Stimulated activated CD4-positive, alpha-beta T cell treated with anti-CD3 and anti-CD28 coated beads, TNF-alpha, amount 100 ng/mL, for 24 hours (primary cell): Measurements from ENCODE around the gene NAB2.
"Not testable (repeated sequence)": the region's sequence is repeated elsewhere in the genome, so short reads cannot be mapped to it uniquely, and the experiment has no call there.

Experiments used
- DNase-seq, 3 experiments: peaks; one replicate each; pipeline ENCODE4 v3.0.0-alpha.2; 2020; ENCODE audit warnings: low read depth in 3 of 3

NAB2 gene

DNA sequence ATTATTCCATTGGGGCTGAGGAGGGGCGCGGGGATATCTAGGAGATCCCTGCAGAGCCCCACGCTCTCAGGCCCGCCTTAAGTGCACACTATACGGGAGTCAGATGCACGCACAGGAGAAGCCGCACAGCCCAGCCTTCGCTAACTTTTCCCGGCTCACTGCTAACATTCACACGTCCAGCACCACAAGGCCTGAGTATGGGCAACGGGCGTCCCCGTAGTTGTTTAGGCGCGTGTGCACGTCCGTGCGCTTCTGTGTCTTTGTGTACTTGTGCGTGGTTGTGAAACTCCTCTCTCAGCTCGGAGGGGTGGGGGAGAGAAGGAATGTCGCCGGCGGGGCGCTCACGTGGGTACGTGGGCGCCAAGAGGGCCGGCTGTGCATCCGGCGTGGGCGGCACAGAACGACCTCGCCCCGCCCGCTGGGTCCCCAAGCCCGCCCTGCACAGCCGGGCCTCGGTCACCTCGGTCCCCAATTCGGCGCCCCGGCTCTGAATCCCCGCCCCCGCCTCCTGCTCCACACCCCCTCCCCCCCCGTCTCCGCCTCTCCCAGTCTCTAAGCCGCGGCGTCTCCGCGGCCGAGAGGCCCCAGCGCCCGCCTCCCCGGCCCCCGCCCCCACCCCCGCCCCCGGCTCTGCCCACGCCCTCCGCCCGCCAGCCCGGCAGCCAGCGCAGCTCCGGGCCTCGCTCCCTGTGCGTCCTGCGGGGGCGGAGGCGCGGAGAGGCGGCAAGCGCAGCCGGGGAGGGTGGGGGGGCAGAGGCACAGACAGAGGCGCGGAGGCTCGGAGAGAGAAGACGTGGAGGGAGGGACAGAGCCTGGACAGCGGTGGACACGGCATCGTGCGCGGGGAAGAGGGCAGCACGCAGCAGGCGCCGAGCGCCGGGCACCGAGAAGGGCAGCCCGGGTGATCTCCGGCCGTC lies at the start of gene NAB2:
Gene NAB2, plus strand, starts transcription at position 761 of the 917 bp plus-strand sequence. CDS start 158 bp downstream, outside the sequence.
- peak; percentile 66 to 92 (median 74) for DNase-seq

DNA sequence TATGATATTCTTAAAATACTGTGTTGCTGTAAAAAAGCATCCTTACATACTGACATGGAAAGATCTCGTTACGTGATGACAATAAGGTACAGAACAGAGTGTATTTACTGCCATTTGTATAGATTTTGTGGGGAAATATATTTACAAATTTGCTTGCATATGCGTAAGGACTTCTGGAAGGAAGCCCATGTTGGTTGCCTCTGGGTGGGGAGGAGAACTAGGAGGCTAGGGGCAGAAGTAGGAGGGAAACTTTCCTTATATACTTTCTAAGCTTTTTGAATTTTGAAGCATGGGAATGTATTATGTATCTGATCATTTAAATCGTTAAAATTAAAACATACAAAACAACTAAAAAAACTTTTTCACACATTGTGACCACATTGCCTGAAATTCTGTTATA lies 48.7 kb upstream of the NAB2 start:
- DNase-seq = no peak

DNA sequence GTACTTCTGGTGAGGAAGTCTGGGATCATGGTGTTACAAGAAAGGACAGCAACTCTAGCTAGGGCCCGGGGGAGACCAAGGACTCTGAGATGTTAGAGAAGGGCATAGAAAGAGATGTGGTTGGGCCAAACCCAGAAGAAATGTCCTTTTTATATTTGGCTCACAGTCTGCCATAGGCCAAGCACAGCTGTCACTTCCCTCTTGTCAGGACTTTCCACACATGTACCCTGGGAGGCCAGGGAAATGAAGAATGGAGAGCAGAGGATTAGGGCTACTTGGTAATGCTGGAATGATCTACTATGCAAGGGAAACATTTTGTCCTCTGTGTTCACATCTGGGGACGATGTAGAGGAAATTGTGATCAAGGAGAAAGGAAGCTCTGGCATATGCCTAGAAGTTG lies 48.2 kb upstream of the NAB2 start:
- DNase-seq = no peak

DNA sequence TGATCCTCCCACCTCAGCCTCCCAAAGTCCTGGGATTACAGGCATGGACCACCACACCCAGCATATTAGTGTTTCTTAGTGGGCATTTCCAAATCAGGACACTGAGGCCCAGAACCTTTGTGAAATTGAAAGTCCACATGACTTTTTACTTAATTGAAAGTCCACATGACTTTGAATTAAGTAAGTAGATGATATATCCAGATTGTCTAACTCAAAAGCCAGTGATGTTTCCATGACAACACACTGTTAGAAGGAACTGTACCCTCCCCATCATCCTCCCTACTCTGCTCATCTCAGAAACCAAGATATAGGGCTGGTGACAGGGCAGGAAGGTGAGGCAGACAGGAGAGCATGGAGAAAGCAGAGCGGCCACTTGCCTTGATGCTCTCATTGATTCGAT lies 46.2 kb upstream of the NAB2 start:
- DNase-seq = no peak

GRCh38 chr12:57044468-57044867 lies 44.4 kb upstream of the NAB2 start:
- DNase-seq = no peak

DNA sequence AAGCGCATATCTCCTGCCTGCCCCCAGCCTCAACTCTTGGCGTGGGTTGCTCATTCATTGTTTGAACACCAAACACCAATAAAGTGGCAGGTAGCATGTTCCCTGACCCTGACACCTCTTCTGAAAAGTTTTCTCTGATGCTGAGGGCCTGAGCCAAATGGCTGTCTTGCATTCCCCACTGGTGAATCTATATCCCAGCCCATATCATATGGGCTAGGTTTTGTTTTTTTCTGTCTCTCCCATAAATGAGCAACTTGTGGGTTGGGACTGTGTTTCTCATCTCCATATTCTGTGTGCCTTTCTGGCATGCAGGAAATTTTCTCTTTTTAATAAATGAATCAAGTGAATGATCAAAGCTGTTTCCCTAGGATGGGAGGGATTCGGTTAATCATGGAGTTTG lies 44.0 kb upstream of the NAB2 start:
- DNase-seq = no peak

- DNase-seq = no peak
Measured at GRCh38 chr12:57046086-57046791, 42.7 kb upstream of the NAB2 start.

DNA sequence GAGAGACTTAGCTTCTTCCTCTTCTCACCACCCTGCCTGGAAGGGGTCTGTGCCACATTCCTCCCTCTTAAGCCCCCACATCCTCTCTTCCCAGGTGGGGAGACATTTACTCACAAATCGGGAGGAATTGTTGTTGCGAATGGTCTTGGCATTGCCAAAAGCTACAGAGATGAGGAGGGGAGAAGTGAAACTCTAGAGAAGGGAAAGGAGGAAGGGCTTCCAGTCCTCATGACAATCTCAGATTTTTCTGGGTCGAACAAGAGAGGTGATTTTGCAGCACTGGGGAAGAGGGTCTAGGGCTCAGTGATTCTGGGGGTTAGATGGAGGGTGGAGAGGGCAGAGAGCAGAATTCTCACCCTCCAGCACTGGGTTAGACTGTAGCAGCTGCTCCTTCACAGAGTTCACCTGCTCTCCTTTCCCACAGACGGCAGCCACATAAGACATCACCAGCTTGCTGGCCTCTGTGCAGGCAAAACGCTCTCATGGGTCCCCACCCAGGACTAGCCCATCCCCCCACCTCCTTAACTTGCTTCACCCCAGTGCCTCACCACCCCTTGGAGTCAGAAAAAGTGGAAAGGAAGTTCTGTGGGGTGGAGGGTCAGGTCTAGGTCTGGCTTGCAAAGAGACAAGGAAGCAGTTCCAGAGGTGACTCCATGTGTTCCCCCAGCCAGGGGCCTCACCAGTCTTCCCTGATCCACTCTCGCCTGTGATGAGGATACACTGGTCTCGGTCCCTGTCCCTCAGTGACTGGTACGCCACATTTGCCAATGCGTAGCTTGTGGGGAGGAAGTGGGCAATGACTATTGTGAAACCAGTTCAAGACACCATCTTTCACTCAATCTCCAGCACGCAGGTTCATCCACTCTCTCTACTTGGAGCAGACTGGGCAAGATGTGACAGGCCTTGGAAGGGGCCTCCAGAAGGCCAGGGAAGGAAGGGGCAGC lies 41.7 kb upstream of the NAB2 start:
- DNase-seq = peak in 1 of 3 experiments; percentile 49

- DNase-seq = no peak
Measured at GRCh38 chr12:57047981-57048380, 40.9 kb upstream of the NAB2 start.

DNA sequence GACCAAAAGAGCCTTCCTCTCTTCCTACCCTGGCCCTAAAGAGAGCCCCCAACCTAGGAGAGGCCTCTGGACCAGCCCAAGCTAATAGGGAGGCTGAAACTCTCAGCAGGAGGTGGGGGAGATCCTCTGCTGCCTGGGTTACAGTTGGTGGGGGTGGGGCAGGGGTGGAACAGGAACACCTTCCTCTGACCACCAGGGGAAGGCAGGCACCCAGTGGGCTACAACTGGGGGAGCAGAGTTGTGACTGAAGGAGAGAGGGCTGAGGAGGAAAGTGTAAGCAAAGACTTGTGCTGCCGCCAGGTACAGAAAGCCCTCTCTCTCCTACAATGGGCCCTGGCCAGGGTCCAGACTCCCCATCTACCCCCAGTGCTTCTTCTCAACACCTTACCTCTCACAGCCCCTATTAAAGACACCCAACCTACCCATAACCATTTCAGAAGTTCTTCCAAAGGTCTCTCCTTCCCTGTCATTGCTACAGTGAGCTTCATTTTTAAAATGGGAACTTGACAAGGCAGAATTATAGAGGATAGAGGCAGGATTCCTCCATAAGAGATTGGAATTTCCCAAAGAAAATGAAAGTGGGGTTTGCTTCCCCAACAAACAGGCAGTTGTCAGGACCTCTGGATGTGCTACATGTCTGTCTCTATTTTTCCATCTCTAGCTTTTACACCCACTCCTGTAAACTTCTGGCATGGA lies 40.3 kb upstream of the NAB2 start:
- no peak for DNase-seq

- DNase-seq = no peak
Measured at GRCh38 chr12:57049119-57049446, 39.8 kb upstream of the NAB2 start.

DNA sequence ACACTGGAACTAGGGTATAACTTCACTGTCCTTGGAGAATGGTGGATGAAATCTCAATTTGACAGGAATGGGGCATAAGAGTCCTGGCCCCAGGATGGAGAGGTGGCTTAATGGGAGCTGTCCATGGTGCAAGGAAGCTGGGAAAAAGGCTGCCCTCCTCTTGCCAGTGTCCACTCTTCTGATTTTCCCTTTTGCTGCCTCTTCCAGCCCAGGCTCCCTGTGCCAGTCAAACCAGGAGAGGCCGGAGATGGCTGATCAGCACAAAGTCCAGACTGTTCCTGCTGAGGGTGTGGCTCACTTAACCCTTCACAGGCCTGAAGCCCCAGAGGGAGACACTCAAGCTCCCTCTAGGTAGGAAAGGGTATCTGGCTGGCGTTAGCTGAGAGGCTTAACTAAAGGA lies 39.0 kb upstream of the NAB2 start, which contains the start of gene MYO1A:
Gene MYO1A, minus strand, starts transcription at position 240 of the 400 bp plus-strand sequence. CDS start 1,806 bp downstream, outside the sequence.
- DNase-seq = no peak

DNA sequence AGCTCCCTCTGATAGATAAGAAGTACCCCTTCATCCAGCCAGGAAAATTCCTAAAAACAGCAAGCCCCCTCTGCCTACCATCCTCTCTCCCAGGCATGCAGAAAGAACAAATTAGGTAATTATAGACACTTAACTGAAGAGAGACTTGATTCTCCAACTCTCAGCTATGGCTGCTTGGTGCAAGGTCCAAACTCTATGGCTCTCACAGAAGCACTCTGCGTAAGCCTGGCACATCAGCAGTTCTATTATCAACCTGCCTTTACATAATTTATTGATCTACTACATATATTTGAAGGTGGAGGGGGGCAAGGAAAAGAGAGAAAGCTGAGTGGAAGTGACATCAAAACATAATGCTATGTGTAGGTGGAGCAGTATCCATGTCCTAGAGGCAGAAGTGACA lies 37.9 kb upstream of the NAB2 start:
- DNase-seq = no peak

GRCh38 chr12:57053146-57053545 lies 35.8 kb upstream of the NAB2 start:
- not testable (repeated sequence) for DNase-seq

DNA sequence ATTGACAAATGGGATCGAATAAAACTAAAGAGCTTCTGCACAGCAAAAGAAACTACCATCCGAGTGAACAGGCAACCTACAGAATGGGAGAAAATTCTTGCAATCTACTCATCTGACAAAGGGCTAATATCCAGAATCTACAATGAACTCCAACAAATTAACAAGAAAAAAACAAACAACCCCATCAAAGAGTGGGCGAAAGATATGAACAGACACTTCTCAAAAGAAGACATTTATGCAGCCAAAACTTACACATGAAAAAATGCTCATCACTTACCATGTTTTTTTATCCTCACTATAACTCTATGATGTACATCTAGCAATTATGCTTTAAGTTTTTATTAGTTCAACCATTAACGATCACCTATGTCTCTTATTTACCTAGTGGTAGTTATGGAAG lies 35.0 kb upstream of the NAB2 start:
- not testable (repeated sequence) for DNase-seq

DNA sequence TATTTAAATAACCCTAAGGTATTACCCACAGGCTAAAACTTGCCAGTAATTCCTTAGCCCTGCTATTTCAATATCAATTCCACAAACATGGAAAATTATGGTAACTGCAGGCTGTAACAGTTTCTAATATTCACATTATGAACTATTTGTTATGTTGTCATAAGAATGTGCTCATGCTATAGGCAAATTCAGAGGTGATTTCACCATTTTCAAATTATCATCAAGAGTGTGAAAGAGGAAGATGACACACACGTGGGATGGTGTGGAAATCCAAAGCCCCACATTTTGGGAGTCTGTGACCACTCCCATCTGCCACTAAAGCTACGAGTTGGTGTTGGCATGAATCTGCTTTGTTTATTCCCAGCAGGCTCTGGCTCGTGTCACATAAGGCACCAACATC lies 33.1 kb upstream of the NAB2 start:
- no peak for DNase-seq

GRCh38 chr12:57057067-57057751 lies 31.7 kb upstream of the NAB2 start:
- no peak for DNase-seq

- no peak for DNase-seq
Measured at GRCh38 chr12:57058454-57058853, 30.5 kb upstream of the NAB2 start.

DNA sequence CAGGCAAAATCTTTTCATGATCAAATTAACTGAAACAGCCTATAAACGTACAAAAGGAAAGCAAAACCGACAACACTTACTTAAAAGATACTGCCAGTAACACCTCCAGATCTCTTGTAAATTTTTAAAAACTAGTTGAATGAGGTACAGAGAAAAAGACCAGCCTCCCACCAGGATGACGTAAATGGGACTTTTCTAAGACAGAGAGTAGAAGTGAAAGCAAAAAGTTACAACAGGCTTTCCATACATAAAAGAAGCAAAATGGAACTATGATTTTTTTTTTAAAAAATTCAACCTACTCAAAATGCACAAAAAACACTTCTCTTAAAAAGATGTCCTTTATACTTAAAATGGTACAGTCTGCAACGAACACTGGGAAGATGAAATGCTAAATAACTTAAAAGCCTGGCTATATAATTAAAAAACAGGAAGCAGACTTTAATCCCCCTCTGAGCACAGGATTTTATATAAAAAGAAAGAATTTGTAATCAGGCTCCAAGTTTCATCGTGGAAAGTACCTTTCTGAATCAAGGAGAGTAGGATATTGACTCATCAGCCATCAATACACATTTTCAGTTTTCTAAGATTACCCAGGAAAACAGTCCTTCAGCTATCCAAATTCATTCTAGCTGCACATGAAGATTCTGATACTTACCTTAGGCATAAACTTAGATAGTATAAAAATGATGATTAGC lies 24.8 kb upstream of the NAB2 start:
- DNase-seq = peak in 2 of 3 experiments; percentile 24 to 58

DNA sequence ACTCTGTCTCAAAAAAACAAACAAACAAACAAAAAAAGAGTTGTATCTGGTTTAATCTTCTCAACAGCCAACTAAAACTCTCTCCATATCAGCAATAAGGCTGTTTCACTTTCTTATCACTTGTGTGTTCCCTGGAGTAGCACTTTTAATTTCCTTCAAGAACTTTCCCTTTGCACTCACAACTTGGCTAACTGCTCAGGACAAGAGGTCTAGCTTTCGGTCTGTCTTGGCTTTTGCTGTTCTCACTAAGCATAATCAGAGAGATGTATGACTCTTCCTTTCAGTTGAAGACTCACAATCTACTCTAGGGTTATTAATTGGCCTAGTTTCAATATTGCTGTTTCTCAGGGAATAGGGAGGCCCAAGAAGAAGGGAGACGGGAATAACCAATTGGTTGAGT lies 22.7 kb upstream of the NAB2 start:
- DNase-seq = no peak
